Activated CD8-positive, alpha-beta memory T cell treated with anti-CD3 and anti-CD28 coated beads, Interleukin-2, amount 50 U/mL, for 48 hours (primary cell): ENCODE results near the gene MXD1.

Source experiments
- DNase-seq: peaks from one replicate; pipeline ENCODE4 v3.0.0-alpha.2; 2020

The MXD1 gene

DNA sequence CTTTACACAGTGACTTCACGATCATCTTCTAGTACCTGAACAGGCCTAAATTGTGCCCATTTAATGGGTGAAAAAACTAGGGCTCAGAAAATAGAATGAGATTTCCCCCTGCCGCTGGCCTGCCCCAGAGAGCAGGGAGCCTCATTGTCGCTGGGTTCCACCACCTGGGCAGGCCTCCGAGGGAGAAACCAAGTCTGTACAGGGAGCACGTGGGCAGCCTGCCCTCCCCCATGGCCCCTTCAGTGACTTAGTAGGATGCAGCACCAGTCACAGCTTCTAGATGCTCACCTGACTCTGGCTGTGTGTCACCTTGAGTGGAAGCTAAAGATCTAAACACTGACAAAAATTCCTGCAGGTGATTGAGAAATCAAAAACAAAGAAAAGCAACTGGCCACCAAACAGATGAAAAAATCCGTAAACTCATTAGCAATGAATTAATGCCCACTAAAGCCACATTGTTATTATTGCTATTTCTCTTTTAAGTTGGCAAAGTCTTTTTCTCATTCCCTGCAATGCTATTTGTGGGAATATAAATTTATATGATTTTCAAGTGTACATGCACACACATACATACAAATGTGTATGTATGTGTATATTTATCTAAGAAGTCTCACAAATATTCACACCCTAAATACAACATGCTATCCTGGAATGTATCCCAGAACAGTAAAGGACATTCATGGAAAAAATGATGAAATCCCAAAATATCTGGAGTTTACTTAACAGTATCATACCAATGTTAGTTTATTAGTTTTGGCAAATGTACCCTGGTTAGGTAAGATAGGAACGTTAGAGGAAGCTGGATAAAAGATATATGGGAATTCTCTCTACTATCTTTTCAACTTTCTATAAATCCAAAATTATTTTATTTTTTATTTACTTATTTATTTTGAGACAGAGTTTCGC, 65.2 kb downstream of the MXD1 start:
- DNase-seq, result no peak

- DNase-seq, result no peak
Observed at GRCh38 chr2:69983392-69983966, 68.6 kb downstream of the MXD1 start.

GRCh38 chr2:69985216-69985615, 70.3 kb downstream of the MXD1 start:
- DNase-seq, result no peak

DNA sequence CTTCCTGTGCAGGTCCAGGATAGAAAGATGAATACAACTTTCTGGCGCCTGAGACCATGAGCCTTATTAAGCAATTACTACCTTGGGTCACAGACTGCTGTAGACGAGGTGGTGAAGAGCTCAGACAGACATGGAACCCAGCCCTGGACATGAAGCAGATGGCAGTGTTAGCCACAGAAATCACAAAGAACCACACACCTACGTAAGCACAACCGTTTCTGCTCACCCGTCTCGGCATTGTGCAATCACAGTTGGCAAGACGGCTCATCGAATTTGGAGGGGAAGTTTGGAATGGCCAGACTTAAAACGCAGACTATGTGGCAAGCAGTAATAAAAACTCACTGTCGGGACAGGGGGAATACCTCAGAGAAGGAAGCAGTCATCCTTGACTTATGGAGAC, 70.8 kb downstream of the MXD1 start:
- DNase-seq, result no peak

DNA sequence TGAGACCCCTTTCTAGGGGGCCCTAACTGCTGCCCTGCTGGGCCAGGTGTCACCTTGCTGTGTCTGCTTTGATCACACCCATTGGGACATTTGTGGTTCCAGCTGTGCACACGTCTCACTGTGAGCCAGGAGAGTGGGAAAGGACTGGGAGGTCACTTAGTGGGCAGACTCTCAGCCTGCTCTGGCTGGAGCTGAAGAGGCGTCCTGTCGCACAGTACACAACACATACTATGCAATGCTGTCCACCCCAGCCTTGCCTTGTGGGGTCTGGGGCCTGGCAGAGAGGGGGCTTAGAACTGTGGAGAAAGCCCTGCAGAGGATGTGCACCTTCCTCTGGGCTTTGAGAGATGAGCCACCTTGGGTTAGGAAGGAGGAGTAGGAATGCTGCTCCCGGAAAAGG, 71.8 kb downstream of the MXD1 start:
- DNase-seq, result no peak

DNA sequence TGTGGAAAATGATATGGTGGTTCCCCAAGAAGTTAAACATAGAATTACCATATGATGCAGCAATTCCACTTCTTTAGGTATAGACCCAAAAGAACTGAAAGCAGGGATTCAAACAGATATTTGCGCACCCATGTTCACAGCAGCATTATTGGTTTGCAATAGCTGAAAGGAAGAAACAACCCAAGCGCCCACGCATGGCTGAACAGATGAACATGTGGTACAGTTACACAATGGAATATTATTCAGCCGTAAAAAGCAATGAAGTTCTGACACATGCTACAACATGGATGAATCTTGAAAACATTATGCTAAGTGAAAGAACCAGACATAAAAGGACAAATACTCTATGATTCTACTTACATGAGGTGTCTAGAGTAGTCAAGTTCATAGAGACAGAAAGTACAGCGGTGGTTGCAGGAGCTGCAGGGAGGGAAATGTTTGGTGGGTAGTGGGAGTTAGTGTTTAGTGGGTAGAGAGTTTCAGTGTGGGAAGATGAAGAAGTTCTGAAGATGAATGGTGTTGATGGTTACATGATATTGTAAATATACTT, 73.3 kb downstream of the MXD1 start:
- DNase-seq, result no peak

GRCh38 chr2:69989009-69989408, 74.1 kb downstream of the MXD1 start:
- DNase-seq, result no peak

GRCh38 chr2:69989441-69990105, 74.7 kb downstream of the MXD1 start:
- DNase-seq, result no peak
